HG02981 (cell line): Measurements from ENCODE around the gene HSP90AA1.
"Not testable (repeated sequence)": the region's sequence is repeated elsewhere in the genome, so short reads cannot be mapped to it uniquely, and the experiment has no call there.

Experiments
- ATAC-seq: cut with Tn5 transposase; IDR thresholded peaks from one replicate; pipeline ENCODE4 v1.9.1; 2021; ENCODE audit warnings: mild to moderate bottlenecking, moderate library complexity; ENCODE audit not compliant: unreplicated experiment

Gene HSP90AA1

DNA sequence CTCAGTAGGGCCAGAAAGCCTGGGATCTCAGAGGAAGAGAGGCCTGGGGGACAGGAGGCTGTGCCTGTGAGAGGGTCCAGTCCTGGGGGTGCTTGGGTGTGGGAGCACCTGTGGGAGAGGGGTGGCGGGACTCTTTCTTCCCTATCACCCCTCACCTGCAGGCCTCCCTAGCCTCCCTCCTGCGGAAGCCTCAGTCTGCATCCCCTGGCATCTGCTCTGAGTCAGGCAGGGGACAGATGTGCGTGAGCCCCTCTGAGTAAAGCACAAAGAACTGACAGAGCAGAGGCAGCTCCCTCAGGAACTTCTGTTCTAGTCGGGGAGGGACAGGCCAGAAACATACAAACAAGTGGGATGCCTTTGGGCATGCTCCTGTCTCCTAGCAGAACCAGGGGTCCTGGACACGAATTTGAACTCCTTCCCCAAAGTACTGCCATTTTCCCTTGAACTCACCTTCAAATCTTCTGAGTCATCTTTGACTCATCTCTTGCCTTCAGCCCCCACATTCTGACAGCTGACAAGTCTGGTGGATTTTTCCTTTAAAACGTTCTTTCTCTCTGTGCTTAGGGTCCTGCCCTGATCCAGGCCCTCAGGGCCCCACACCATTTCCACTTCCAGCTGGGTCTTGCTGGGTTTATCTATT is 8.5 kb upstream of the HSP90AA1 start:
- no peak for ATAC-seq

- no peak for ATAC-seq
Measured at GRCh38 chr14:102094101-102094500, 7.3 kb upstream of the HSP90AA1 start.

DNA sequence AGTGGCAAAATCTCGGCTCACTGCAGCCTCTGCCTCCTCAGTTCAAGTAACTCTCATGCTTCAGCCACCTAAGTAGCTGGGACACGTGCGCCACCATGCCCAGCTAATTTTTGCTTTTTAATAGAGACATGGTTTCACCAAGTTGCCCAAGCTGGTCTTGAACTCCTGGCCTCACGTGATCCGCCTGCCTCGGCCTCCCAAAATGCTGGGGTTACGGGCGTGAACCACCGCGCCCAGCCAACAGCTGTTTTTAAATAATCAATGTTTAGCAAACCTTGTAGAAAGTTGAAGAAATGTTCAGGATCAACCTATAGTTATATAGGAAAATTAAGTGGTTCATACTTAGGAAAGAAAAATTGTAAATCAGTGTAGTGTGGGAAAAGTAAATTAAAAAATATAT is 6.0 kb upstream of the HSP90AA1 start:
- no peak for ATAC-seq

DNA sequence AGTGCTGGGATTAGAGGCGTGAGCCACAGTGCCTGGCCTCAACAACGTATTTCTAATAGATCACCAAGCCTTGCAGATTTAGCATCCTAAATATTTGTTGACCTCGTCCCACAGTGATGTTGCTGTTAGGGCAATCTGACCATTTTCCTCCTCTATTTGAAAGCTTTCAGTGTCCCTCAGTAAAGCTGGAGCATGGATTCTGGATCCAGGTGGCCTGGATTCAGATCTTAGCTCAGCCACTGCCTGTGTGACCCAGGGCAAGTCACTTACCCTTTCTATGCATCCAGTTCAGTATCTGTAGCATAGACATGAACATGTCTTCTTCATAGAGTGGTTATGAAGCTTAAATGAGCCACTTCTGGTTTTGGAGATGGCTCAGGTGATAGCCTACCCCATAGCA is 3.9 kb upstream of the HSP90AA1 start:
- no peak for ATAC-seq

DNA sequence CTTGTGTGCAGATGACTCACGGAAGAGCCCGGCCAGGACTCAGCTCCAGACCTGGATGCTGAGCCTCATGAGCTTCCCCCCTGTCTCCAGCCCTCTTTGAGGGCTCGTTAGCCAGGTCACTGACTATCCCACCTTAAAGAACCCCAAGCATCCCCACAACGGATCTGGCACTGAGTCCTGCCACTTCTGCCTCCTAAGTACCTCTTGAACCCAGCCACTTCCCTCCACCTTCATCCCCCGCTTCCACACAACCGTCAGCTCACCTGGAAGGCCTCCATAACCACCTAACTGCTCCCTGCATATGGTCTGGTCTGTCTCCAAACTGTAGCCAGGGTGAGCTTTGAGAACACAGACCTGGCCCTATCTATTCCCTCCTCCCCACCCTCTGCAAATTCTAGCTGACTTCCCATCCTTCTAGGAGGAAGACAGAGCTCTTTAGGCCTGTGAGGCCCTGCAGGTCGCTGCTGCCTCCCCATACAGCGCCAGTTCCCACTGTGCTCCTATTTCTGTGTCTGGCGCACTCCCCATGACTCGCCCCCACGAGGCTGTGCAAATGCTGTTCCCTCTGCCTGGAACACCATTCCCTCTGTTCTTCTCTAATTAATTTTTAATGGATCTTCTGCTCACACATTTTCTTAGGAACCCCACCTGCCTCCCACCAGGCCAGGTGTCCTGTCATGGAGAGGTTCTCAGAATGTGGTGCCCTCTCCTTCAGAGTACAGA is 2.9 kb upstream of the HSP90AA1 start:
- ATAC-seq: no peak

- no peak for ATAC-seq
Measured at GRCh38 chr14:102088012-102088792, 1.4 kb upstream of the HSP90AA1 start.

DNA sequence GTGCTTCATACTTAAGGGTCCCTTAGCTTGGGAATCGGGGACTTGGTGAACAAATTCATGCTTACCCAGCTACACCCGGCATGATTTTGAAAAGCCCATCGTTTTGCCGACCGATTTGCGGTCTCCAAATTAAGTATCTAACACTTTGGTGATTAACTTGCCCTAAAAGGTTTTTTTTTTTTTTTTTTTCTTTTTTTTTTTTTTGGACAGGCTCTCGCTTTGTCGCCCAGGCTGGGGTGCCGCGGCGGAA is 843 bp upstream of the HSP90AA1 start:
- ATAC-seq: no peak

GRCh38 chr14:102086709-102086971 is 204 bp downstream of the HSP90AA1 start:
- ATAC-seq: no peak

DNA sequence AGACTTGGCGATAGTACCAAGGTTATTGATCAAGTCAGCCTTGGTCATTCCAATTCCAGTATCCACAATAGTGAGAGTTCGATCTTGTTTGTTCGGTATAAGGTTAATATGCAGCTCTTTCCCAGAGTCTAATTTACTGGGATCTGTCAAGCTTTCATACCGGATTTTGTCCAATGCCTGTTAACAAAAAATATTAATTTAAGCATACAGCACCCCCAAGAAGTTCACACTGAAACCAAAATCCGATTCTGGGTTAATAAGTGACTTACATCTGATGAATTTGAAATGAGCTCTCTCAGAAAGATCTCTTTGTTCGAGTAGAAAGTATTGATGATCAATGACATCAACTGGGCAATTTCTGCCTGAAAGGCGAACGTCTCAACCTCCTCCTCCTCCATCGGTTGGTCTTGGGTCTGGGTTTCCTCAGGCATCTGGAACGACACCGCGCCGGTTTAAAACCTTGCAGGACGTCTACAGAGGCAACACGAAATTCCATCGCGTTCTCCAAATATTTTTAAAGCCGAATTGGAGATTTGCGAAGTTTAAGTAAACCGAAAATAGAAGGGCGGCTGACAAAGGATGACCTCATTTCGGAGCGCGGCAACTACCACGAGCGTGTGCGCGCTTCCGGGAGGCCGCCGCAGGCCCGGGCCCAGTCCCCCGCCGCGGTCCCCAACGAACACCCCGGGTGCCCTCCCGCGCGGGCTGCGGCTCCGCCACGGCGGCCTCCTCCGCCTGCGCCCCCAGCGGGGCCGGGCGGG is 716 bp downstream of the HSP90AA1 start:
- peak; percentile 16 for ATAC-seq

- ATAC-seq: no peak
Measured at GRCh38 chr14:102085488-102085887, 1.4 kb downstream of the HSP90AA1 start.

- no peak for ATAC-seq
Measured at GRCh38 chr14:102084931-102085330, 1.9 kb downstream of the HSP90AA1 start.

DNA sequence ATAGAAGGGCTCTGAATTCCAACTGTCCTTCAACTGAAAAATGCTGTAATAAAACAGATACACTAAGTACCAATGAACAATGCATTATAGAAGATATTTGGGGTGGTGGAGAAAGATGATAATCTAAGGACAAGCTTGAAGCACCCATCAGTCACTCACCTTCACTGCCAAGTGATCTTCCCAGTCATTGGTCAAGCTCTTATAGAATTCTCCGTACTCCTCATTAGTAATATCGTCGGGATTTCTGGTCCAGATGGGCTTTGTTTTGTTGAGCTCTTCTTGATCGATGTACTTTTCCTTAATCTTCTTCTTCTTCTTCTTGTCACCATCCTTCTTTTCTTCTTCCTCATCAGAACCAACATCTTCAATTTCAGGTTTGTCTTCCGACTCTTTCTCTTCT is 2.3 kb downstream of the HSP90AA1 start:
- not testable (repeated sequence) for ATAC-seq

GRCh38 chr14:102081231-102082080 is 5.4 kb downstream of the HSP90AA1 start:
- ATAC-seq: no peak

DNA sequence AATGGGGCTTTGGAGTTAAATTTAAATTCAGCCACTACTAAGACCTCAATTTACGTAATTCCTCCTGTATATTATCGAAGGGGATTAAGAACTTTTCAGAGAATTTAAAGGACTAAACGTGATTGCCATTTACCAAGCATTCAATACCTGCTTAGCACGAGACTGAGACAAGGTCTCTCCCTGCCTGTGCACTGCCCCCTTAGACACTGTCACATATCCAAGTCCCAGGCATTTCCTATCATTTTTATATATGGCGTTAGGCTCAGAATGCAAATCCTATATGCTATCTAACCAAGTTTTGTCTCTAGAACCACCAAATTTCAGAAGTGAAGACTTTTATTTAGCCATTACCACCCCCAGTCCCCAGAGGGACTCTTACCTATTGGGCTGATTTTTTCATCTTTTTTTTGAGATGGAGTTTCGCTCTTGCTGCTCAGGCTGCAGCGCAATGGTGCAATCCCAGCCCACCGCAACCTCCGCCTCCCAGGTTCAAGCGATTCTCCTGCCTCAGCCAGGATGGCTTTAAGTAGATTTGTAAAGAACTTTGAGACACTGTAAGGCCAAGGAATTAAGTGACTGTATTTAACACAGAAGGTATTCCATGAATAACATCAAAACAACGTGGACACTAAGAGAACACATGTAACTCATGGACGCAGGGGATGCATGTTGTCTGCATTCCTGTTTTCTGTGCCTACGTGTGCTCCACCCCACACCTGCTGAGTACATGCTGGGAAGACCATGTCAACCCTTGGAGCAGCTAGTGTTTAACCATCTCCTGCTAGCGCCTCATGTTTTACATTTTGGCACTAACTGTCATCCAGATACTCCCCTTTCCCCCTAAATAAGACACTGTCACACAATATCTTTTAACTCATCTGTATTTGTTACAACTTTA is 6.4 kb downstream of the HSP90AA1 start:
- ATAC-seq: no peak

DNA sequence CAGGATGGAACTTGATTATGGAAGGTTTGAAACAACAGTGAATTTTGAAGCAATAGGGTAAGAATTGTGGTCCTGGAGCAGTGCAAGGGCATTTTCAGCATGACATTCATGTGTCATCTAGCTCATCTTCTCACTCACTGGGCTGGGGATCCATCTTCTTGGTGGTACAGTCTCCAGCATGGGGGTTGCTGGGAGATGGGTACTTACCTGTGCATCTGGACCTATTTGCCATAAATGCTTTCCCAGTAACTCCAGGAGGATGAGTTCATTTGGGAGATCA is 7.2 kb downstream of the HSP90AA1 start:
- no peak for ATAC-seq

GRCh38 chr14:102078831-102079699 is 7.8 kb downstream of the HSP90AA1 start:
- ATAC-seq: no peak

DNA sequence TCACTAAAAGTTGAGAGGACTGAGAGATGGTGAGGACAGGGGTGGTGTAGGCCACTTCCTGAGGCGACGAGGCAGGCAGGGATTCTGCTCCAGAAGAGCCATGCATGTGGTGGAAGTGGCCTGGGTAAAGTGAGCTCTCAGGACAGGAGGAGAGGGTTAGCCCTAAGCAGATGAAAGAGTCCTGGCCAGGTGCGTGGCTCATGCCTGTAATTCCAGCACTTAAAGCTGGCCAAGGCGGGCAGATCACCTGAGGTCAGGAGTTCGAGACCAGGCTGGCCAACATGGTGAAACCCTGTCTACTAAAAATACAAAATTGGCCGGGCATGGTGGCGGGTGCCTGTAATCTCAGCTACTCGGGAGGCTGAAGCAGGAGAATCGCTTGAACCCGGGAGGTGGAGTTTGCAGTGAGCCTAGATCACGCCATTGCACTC is 8.5 kb downstream of the HSP90AA1 start:
- ATAC-seq: not testable (repeated sequence)

DNA sequence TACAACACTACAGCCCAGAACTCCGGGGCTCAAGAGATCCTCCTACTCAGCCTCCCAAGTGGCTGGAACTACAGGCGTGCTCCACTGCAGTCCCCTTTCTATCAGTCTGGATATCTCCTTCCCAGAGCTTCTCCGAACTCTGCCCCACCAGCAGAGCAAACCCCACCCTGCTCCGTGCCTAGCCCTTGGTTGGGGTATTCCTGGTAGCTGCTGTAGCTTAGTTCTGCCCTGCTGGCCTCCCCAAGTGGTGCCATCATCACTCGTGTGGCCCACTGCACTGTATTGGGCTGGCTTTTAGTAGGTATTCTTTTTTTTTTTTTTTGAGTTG is 9.5 kb downstream of the HSP90AA1 start:
- ATAC-seq: no peak

GRCh38 chr14:102075155-102075554 is 11.7 kb downstream of the HSP90AA1 start:
- no peak for ATAC-seq
